MM.1S (cell line): ENCODE data around the gene PPP2R5E.

ENCODE experiments used
- CTCF ChIP-seq: fragments of 300-600 bp; sonication (generic); IDR thresholded peaks from 2 replicates; pipeline ENCODE4 v1.5.1; 2016; ENCODE audit warnings: antibody characterized with exemption, low read length, mixed read lengths
- EZH2 ChIP-seq: fragments of 300-600 bp; sonication (generic); optimal IDR thresholded peaks from 2 replicates; pipeline ENCODE3; 2017; ENCODE audit warnings: low read depth, mild to moderate bottlenecking, antibody characterized with exemption, low read length, mixed read lengths

DNA sequence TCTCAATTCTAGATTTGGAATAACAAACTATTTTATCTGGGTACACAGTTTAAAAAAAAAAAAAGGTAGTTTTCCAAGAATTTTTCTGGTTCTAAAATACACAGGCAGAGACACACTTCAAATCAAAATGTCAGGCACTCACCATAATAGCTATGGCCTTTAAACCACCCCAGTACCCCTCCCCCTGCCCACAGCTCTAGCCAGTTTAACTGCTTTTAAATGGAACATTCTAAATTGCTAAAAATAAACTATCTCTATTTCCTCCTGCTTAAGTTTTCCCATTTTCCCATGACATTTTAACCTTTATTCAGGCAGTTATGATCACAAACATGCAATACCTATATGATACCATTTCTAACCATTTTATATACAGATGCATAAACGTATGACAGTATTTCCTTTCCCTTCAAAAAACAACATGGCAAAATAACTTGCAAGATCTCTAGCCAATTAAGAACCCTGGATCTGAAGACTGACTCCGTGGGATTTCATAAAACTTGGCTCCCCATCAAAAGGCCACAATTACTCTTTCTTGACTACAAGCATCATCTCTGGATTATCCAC is 46.3 kb downstream of the PPP2R5E start:
- no peak for TF ChIP-seq CTCF
- TF ChIP-seq EZH2: no peak
